Activated gamma-delta T cell treated with Interleukin-2 at 50 U/mL for 16 hours (primary cell): ENCODE data around the gene HMG20A.
"Not testable (repeated sequence)": the region's sequence is repeated elsewhere in the genome, so short reads cannot be mapped to it uniquely, and the experiment has no call there.

Experiments used
- DNase-seq: peaks from one replicate; pipeline ENCODE4 v3.0.0-alpha.2; 2020

Gene HMG20A

DNA sequence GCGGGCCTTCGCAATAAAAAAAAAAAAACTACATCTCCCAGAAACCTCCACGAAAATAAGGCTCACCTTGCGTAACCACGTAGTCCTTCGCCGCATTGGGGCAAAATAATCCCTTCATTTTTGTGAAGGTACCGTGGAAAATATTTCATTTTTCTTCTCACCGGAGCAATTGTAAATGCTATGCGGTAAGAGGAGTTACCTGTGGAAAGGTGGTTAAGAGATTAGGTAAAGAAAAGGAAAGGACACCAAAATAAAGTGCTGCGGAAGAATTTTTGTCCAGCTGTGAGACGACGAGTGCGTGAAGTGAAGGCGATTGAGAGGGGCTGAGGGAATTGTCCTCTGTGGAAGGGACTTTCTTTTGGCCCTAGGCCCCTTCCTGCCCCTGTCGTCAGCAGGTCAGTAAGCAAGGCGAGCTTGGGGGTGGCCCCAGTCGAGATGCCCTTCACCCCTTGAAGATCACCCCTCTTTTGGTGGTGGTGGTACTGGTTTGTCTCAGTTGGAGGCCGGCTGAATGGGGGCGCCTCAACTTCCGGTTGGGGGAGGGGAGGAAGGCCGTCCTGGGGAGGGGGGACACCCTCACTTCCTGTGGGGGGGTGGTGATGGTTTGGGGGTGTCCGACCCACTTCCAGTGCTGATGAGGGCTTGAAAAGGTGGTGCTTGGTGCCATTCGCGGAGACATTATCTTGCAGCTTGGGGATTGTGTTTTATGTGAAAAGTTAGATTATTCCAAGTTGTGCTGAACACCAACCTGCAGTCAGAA is at the start of gene HMG20A:
Gene HMG20A, plus strand, starts transcription at position 279 of the 760 bp plus-strand sequence. CDS start 37,520 bp downstream, outside the sequence.
- peak; percentile 52 for DNase-seq

GRCh38 chr15:77371850-77372563 is 48.7 kb upstream of the HMG20A start:
- no peak for DNase-seq

GRCh38 chr15:77373441-77373840 is 47.2 kb upstream of the HMG20A start:
- no peak for DNase-seq

GRCh38 chr15:77375133-77375532 is 45.6 kb upstream of the HMG20A start:
- no peak for DNase-seq

DNA sequence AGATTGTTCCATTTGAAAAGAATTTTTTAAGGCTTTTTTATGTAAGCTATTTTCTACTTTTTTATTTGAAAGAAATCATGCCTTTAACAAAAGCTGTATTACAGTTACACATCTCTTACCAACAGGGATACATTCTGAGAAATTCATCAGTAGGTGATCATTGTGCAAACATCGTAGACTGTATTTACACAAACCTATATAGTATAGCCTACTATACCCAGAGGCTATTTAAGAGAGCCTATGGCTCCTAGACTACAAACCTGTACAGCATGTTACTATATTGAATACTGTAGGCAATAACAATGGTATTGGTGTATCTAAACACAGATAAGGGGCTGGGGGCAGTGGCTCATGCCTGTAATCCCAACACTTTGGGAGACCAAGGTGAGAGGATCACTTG is 43.9 kb upstream of the HMG20A start:
- DNase-seq = no peak

GRCh38 chr15:77380033-77380432 is 40.7 kb upstream of the HMG20A start:
- DNase-seq = no peak

- no peak for DNase-seq
Observed at GRCh38 chr15:77384086-77384485, 36.6 kb upstream of the HMG20A start.

DNA sequence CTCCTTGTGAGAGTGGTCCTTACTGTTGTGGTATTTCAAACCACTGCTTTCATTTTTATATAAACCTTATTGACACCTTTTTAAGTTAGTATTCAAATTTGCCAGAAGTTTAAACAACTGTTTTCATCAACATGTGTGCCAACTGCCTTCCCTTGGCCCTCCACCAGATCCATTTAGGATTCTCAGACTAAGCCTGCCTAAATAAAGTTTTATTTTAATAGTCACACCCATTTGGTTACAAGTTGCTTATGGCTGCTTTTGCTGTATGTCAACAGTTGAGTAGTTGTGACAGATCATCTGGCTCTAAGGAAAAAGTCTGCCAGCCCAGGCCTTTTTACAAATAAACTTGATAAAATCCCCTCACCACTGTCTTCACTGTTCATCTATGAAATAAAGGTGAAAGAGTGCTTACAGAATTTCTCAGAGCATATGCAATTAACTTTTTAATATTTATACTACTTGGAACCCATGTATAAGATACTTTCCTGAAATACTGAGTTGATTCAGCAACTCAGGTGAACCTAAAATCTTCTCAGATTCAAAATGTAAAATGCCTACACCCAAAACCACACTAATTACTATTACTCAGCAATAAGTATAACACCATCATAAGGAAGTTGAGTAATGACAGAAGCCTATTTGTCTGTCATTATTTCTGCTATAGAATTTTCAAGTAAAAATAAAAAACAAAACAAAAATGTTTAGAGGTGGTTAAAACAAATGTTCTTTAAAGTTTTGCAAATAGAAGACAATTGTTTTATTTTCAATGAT is 35.9 kb upstream of the HMG20A start:
- DNase-seq = no peak

- no peak for DNase-seq
Observed at GRCh38 chr15:77386626-77387025, 34.1 kb upstream of the HMG20A start.

- no peak for DNase-seq
Observed at GRCh38 chr15:77387365-77388105, 33.2 kb upstream of the HMG20A start.

- DNase-seq = no peak
Observed at GRCh38 chr15:77391372-77391951, 29.2 kb upstream of the HMG20A start.

GRCh38 chr15:77392762-77393470 is 27.8 kb upstream of the HMG20A start:
- no peak for DNase-seq

GRCh38 chr15:77393471-77393840 is 27.2 kb upstream of the HMG20A start:
- no peak for DNase-seq

GRCh38 chr15:77395013-77395774 is 25.5 kb upstream of the HMG20A start:
- no peak for DNase-seq

DNA sequence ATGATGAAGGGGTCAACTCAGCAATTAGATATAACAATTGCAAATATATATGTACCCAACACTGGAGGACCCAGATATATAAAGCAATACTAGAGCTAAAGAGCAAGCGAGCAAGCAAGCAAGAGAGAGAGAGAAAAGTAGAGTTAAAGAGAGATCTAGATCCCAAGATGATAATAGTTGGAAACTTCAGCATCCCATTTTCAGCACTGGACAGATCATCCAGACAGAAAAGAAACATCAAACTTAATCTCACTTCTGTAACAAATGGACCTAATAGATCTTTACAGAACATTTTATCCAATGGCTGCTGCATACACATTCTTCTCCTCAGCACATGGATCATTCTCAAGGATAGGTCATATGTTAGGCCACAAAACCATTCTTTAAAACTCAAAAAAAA is 24.0 kb upstream of the HMG20A start:
- DNase-seq = no peak

DNA sequence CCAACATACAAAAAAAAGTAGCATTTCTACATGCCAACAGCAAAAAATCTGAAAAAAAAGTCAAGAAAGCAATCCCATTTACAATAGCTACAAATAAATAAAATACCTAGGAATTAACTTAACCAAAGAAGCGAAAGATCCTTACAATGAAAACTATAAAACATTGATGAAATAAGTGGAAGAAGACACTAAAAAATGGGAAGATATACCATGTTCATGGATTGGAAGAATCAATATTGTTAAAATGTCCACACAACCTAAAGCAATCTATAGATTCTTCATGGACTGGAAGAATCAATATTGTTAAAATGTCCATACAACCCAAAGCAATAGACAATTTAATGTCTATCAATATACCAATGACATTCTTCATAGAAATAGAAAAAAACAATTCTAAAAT is 21.8 kb upstream of the HMG20A start:
- DNase-seq = no peak

DNA sequence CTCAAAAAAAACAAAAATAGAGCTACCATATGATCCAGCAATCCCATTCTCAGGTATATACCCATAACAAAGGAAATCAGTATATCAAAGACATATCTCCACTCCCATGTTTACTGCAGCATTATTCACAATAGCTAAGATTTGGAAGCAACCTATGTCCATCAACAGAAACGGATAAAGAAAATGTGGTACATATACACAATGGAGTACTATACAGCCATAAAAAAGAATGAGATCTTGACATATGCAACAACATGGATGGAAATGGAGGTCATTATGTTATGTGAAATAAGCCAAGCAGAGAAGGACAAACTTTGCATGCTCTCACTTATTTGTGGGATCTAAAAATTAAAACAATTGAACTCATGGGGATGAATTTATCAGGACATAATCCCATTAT is 20.4 kb upstream of the HMG20A start:
- no peak for DNase-seq

- DNase-seq = no peak
Observed at GRCh38 chr15:77402740-77403379, 17.8 kb upstream of the HMG20A start.

DNA sequence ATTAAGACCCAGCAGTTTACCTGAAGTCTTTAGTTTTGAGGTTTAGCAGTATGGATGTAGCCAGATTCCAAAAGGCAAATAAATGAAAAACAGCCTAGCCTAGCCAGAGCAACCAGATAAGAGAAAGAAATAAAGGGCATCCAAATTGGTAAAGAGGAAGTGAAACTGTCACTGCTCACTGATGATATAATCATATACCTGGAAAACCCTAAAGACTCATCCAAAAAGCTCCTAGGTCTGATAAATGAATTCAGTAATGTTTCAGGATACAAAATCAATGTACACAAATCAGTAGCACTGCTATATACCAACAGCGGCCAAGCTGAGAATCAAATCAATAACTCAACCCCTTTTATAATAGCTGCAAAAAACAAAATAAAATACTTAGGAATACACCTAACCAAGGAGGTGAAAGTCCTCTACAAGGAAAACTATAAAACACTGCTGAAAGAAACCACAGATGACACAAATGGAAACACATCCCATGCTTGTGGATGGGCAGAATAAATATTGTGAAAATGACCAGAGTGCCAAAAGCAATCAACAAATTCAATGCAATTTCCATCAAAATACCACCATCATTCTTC is 14.4 kb upstream of the HMG20A start:
- DNase-seq = not testable (repeated sequence)

DNA sequence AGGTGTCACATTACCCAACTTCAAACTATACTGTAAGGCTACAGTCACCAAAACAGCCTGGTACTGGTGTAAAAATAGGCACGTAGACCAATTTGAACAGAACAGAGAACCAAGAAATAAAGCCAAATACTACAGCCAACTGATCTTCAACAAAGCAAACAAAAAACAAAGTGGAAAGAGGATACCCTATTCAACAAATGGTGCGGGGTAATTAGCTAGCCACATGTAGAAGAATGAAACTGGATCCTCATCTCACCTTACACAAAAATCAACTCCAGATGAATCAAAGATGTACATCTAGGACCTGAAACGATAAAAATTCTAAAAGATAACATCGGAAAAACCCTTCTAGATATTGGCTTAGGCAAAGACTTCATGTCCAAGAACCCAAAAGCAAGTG is 13.8 kb upstream of the HMG20A start:
- no peak for DNase-seq
